Keratinocyte (primary cell): ENCODE data around the gene KRT4.

Source experiments
- CTCF ChIP-seq, 3 experiments: IDR thresholded peaks in 1 of 3; conservative IDR thresholded peaks in 1 of 3; optimal IDR thresholded peaks in 1 of 3; 2 replicates in 2 of 3; 3 replicates in 1 of 3; pipeline versions ENCODE3 to v1.5.1; 2011; ENCODE audit warnings: low read length in 3 of 3, mild to moderate bottlenecking in 3 of 3, moderate library complexity in 2 of 3, control low read depth in 1 of 3, inconsistent platforms in 1 of 3; ENCODE audit not compliant: insufficient read depth in 2 of 3; ENCODE audit errors: extremely low read depth in 1 of 3
- EZH2 ChIP-seq: IDR thresholded peaks from one replicate; pipeline ENCODE4 v1.6.1; 2012; ENCODE audit warnings: inconsistent platforms, mild to moderate bottlenecking, low read length, moderate library complexity

- no peak for TF ChIP-seq CTCF (optimal IDR thresholded peaks at IDR 0.05 in 1 of 3, IDR thresholded peaks at IDR 0.05 in 1 of 3, conservative IDR thresholded peaks at IDR 0.05 in 1 of 3; ENCODE audit: extremely low read depth in 1 of 3, insufficient read depth in 2 of 3, low read length in 3 of 3)
- no peak for TF ChIP-seq EZH2
These were observed 16.4 kb downstream of the KRT4 start for GRCh38 chr12:52797529-52797894.
